T47D (cell line): ENCODE results near the gene EPHB3.

Source experiments
- DNase-seq, 2 experiments: peaks; one replicate each; pipeline versions ENCODE4 v3.0.0 to v3.0.0-alpha.2; 2011 to 2012; ENCODE audit warnings: low read depth in 1 of 2, low spot score in 1 of 2
- JUND ChIP-seq: IDR thresholded peaks from 2 replicates; pipeline ENCODE4 v1.6.1; 2012; ENCODE audit warnings: low read depth
- in situ Hi-C: cut with HindIII; loops from 2 replicates; pipeline ENCODE4 v1.10.0; 2016; ENCODE audit warnings: low sequenced_read_pairs, low pct_unique_long_range_greater_than_20kb

Gene EPHB3

GRCh38 chr3:184593220-184593927 lies 31.8 kb downstream of the EPHB3 start:
- DNase-seq: no peak
- no peak for TF ChIP-seq JUND
- in situ Hi-C loops: no loop called here

GRCh38 chr3:184593928-184594303 lies 32.3 kb downstream of the EPHB3 start:
- no peak for DNase-seq
- no peak for TF ChIP-seq JUND
- in situ Hi-C loops: no loop called here

GRCh38 chr3:184594371-184595001 lies 32.9 kb downstream of the EPHB3 start:
- TF ChIP-seq JUND: no peak
- DNase-seq: peak in 1 of 2 experiments; percentile 51
- in situ Hi-C loops: no loop called here

GRCh38 chr3:184595726-184596125 lies 34.1 kb downstream of the EPHB3 start:
- no peak for DNase-seq
- TF ChIP-seq JUND: no peak
- in situ Hi-C loops: no loop called here

GRCh38 chr3:184596233-184596632 lies 34.6 kb downstream of the EPHB3 start:
- DNase-seq: no peak
- in situ Hi-C loops: no loop called here
- no peak for TF ChIP-seq JUND

GRCh38 chr3:184596886-184597575 lies 35.4 kb downstream of the EPHB3 start:
- TF ChIP-seq JUND: no peak
- no peak for DNase-seq
- in situ Hi-C loops: no loop called here

GRCh38 chr3:184597829-184598573 lies 36.4 kb downstream of the EPHB3 start:
- in situ Hi-C loops: no loop called here
- DNase-seq: no peak
- TF ChIP-seq JUND: no peak

- in situ Hi-C loops: no loop called here
- DNase-seq: no peak
- TF ChIP-seq JUND: no peak
Measured at GRCh38 chr3:184598574-184598927, 37.0 kb downstream of the EPHB3 start.

GRCh38 chr3:184599143-184599542 lies 37.6 kb downstream of the EPHB3 start:
- no peak for DNase-seq
- no peak for TF ChIP-seq JUND
- in situ Hi-C loops: no loop called here

- in situ Hi-C loops: no loop called here
- no peak for DNase-seq
- no peak for TF ChIP-seq JUND
Measured at GRCh38 chr3:184600685-184601377, 39.2 kb downstream of the EPHB3 start.

GRCh38 chr3:184601576-184602371 lies 40.2 kb downstream of the EPHB3 start:
- in situ Hi-C loops: no loop called here

More at GRCh38 chr3:184601576-184602371, 40.2 kb downstream of the EPHB3 start:
- DNase-seq: no peak
- TF ChIP-seq JUND: no peak
